MM.1S (cell line): Measurements from ENCODE around the gene FOXO3.

Experiments used
- DNase-seq: peaks from one replicate; pipeline ENCODE4 v3.0.0-alpha.2; 2015
- H2AFZ ChIP-seq: fragments of 300-600 bp; sonication (generic); 2 replicates; pipeline ENCODE4 v1.6.0; 2016; ENCODE audit warnings: antibody characterized with exemption, low read length
- H3F3A ChIP-seq: fragments of 300-600 bp; sonication (generic); 2 replicates; pipeline ENCODE4 v1.6.1; 2016; ENCODE audit warnings: mild to moderate bottlenecking, antibody characterized with exemption, low read length, moderate library complexity, mixed read lengths; ENCODE audit not compliant: insufficient read depth
- H3K27ac ChIP-seq: fragments of 300-600 bp; sonication (generic); 2 replicates; pipeline ENCODE4 v1.5.1; 2016; ENCODE audit warnings: mild to moderate bottlenecking, low read length
- H3K27me3 ChIP-seq: fragments of 300-600 bp; sonication (generic); replicated peaks from 2 replicates; pipeline ENCODE4 v1.6.0; 2016; ENCODE audit warnings: low read length; ENCODE audit not compliant: insufficient read depth
- H3K36me3 ChIP-seq: fragments of 300-600 bp; sonication (generic); replicated peaks from 2 replicates; pipeline ENCODE4 v1.6.1; 2016; ENCODE audit warnings: mild to moderate bottlenecking, low read length, mixed read lengths; ENCODE audit not compliant: insufficient read depth
- H3K4me1 ChIP-seq: fragments of 300-600 bp; sonication (generic); 2 replicates; pipeline ENCODE4 v1.6.1; 2016; ENCODE audit warnings: low read length, mixed read lengths
- H3K4me2 ChIP-seq: fragments of 300-600 bp; sonication (generic); 2 replicates; pipeline ENCODE4 v1.6.0; 2016; ENCODE audit warnings: low read depth, low read length
- H3K4me3 ChIP-seq: fragments of 300-600 bp; sonication (generic); 2 replicates; pipeline ENCODE4 v1.5.1; 2016; ENCODE audit warnings: low read length, mixed read lengths
- H3K79me2 ChIP-seq: fragments of 300-600 bp; sonication (generic); 2 replicates; pipeline ENCODE4 v1.6.1; 2016; ENCODE audit warnings: mixed run types, low read length, mixed read lengths
- H3K9ac ChIP-seq: fragments of 300-600 bp; sonication (generic); 2 replicates; pipeline ENCODE4 v1.6.1; 2016; ENCODE audit warnings: low read length, mixed read lengths
- H3K9me2 ChIP-seq: fragments of 300-600 bp; sonication (generic); replicated peaks from 2 replicates; pipeline ENCODE4 v1.6.1; 2016; ENCODE audit warnings: mild to moderate bottlenecking, low read length, mixed read lengths; ENCODE audit not compliant: insufficient read depth
- H3K9me3 ChIP-seq: fragments of 300-600 bp; sonication (generic); replicated peaks from 2 replicates; pipeline ENCODE4 v1.6.1; 2016; ENCODE audit warnings: mild to moderate bottlenecking, low read length, mixed read lengths; ENCODE audit not compliant: insufficient read depth
- H4K20me1 ChIP-seq: fragments of 300-600 bp; sonication (generic); 2 replicates; pipeline ENCODE4 v1.6.1; 2016; ENCODE audit warnings: mild to moderate bottlenecking, low read length, moderate library complexity, mixed read lengths; ENCODE audit not compliant: insufficient read depth
- CTCF ChIP-seq: fragments of 300-600 bp; sonication (generic); IDR thresholded peaks from 2 replicates; pipeline ENCODE4 v1.5.1; 2016; ENCODE audit warnings: antibody characterized with exemption, low read length, mixed read lengths
- EZH2 ChIP-seq: fragments of 300-600 bp; sonication (generic); optimal IDR thresholded peaks from 2 replicates; pipeline ENCODE3; 2017; ENCODE audit warnings: low read depth, mild to moderate bottlenecking, antibody characterized with exemption, low read length, mixed read lengths
- EZH2phosphoT487 ChIP-seq: fragments of 300-600 bp; sonication (generic); IDR thresholded peaks from 2 replicates; pipeline ENCODE4 v1.6.1; 2018; ENCODE audit warnings: antibody characterized with exemption, low read length

FOXO3 gene

GRCh38 chr6:108652375-108652774, 91.7 kb downstream of the FOXO3 start:
- Histone ChIP-seq H3K9me2 (no peaks in the 10 kb centered on the region), H3K36me3 (peaks cover 7% of the 10 kb centered on the region; the same call in 1 of the 2 replicates), H3K27ac (peak overlapping the region; percentile 93; the same call in 1 of the 2 replicates), H3K4me1 (peaks cover 80% of the 10 kb centered on the region), H3K9ac (peak overlapping the region; percentile 48; the same call in 1 of the 2 replicates), H3K9me3 (no peaks in the 10 kb centered on the region), H3K27me3 (no peaks in the 10 kb centered on the region), H3K4me3 (no peak overlapping the region), H3K79me2 (peaks cover 100% of the 10 kb centered on the region), H3F3A (peaks cover 68% of the 10 kb centered on the region), H4K20me1 (no peaks in the 10 kb centered on the region; the same call in 1 of the 2 replicates), H3K4me2 (peak overlapping the region; percentile 14; the same call in 1 of the 2 replicates), H2AFZ (no peak overlapping the region)
- no peak for TF ChIP-seq EZH2phosphoT487
- DNase-seq: no peak

DNA sequence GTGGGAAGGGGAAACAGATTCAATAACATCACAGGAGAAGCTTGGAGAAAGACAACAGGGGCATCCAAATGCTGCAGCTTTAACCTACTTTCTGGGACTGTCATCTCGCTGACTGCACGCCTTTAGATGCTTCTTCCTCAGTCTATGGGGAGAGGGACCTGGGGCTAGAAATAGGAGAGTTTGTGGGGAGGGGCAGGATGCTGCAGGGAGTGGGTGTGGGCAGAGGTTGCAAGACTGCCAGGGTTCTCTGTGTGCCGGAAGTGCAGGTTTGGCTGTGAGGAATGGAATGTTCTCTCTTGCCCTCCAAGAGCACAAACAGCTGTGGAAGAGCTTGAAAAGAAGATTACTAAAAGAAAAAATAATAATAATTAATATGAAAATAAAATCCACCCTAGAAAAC, 93.2 kb downstream of the FOXO3 start:
- Histone ChIP-seq H3K9me3 (no peaks in the 10 kb centered on the region), H3K27me3 (no peaks in the 10 kb centered on the region), H3K36me3 (peaks cover 10% of the 10 kb centered on the region; the same call in 1 of the 2 replicates), H3K79me2 (peaks cover 100% of the 10 kb centered on the region), H3K4me2 (no peak overlapping the region), H3K4me3 (no peak overlapping the region), H3K4me1 (peaks cover 68% of the 10 kb centered on the region), H2AFZ (no peak overlapping the region), H3F3A (peaks cover 59% of the 10 kb centered on the region), H4K20me1 (no peaks in the 10 kb centered on the region; the same call in 1 of the 2 replicates), H3K9ac (no peak overlapping the region), H3K9me2 (no peaks in the 10 kb centered on the region), H3K27ac (peak overlapping the region; percentile 93; the same call in 1 of the 2 replicates)
- no peak for TF ChIP-seq EZH2
- no peak for TF ChIP-seq EZH2phosphoT487
- no peak for TF ChIP-seq CTCF
- DNase-seq: no peak

DNA sequence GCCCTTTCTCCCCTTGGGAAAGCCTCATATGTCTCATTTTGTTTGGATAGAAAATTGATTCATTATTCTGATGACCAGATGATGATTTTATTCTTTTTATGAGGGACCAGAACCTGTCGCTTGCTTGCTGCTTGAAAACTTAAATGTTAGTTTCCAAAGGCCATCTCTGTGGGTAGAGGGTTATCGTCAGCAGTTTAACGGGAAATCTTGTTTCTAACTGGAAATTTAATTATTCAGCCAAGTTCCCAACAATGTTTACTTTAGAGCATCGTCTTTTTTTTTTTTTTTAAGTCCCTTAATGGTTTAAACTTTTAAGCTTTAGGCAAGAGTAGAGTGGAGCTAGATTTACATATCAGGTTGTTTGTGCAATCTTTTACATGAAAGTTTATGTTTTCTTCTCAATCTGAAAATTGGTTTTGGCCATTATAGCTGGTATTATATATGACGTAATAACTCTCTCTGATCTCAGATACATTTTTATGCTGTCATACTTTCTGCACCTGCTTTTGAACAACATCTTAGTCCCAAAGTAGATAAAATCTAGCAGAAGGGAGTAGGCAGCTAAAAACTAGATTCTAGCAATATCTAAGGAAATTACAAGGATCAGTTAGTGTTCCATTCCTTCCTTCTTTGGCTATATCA, 93.9 kb downstream of the FOXO3 start:
- no peak overlapping the region for H3K9ac ChIP-seq
- DNase-seq: no peak
- H2AFZ ChIP-seq: no peak overlapping the region
- peaks cover 52% of the 10 kb centered on the region for H3F3A ChIP-seq
- no peaks in the 10 kb centered on the region; the same call in none of the 2 replicates for H4K20me1 ChIP-seq
- peaks cover 62% of the 10 kb centered on the region for H3K4me1 ChIP-seq
- H3K9me2 ChIP-seq: no peaks in the 10 kb centered on the region
- no peaks in the 10 kb centered on the region for H3K27me3 ChIP-seq
- no peaks in the 10 kb centered on the region for H3K9me3 ChIP-seq
- no peak overlapping the region; the same call in 1 of the 2 replicates for H3K27ac ChIP-seq
- H3K36me3 ChIP-seq: peaks cover 10% of the 10 kb centered on the region; the same call in 1 of the 2 replicates
- H3K4me3 ChIP-seq: no peak overlapping the region
- H3K4me2 ChIP-seq: no peak overlapping the region
- TF ChIP-seq EZH2phosphoT487 (no peak), EZH2 (no peak), CTCF (no peak)
- H3K79me2 ChIP-seq: peaks cover 100% of the 10 kb centered on the region
